Epithelial cell of alveolus of lung (primary cell): ENCODE data around the gene SAMD7. TPM values are rescaled to one million over a fixed set of nuclear protein-coding genes. Genes with fewer than 3 reads are reported as not detected.

Source experiments
- total RNA-seq: library from RNA; depleted of rRNA; stranded (reverse); fragments of >200 nt; gene quantifications from 2 replicates; pipeline ENCODE4 v1.2.1, GENCODE V29; 2015

Gene SAMD7
- not detected in 2 replicates for total RNA-seq

GRCh38 chr3:169911272-169911671, at the start of gene SAMD7:
TSS of gene SAMD7 (plus strand) at chr3:169911572. CDS start at chr3:169919499, 7,927 bp downstream.

GRCh38 chr3:169869484-169870220, 41.7 kb upstream of the SAMD7 start, which contains the start of gene LRRC31:
TSS of gene LRRC31 (minus strand) at chr3:169869935. CDS start at chr3:169869807, 128 bp downstream.

GRCh38 chr3:169966428-169966950, 55.1 kb downstream of the SAMD7 start, which contains the start of gene SEC62:
TSS of gene SEC62 (plus strand) at chr3:169966807. CDS start at chr3:169966823, 16 bp downstream.

Other genes with a start within 250 kb of the SAMD7 start
- gene MECOM, start 247.9 kb upstream of the SAMD7 start, total RNA-seq: 11.6 and 23.5 TPM in 2 replicates
- gene TERC, start 146.5 kb upstream of the SAMD7 start, total RNA-seq: 234 and 424 TPM in 2 replicates
- gene ACTRT3, start 142.0 kb upstream of the SAMD7 start, total RNA-seq: 3.7 and 3.9 TPM in 2 replicates
- gene MYNN, start 138.2 kb upstream of the SAMD7 start, total RNA-seq: 13.3 and 17.2 TPM in 2 replicates
- not detected in 2 replicates for gene LRRIQ4, start 98.7 kb upstream of the SAMD7 start, total RNA-seq
- 1.9 and 2.9 TPM in 2 replicates for gene LRRC34, start 98.7 kb upstream of the SAMD7 start, total RNA-seq
- gene LRRC31, start 41.6 kb upstream of the SAMD7 start, total RNA-seq: not detected in 2 replicates
- gene SEC62, start 55.2 kb downstream of the SAMD7 start, total RNA-seq: 23.4 and 29.1 TPM in 2 replicates
- 0.39 TPM in 1 of 2 replicates, not detected in the other for gene GPR160, start 126.4 kb downstream of the SAMD7 start, total RNA-seq